Tibial nerve (tissue), 3 donors: ENCODE measurements around the gene CPA1.

Source experiments
- POLR2A ChIP-seq, 2 donors: fragments of 450-650 bp; IDR thresholded peaks; one replicate each; pipeline ENCODE4 v1.6.1; 2017; ENCODE audit warnings: antibody characterized with exemption in 2 of 2, mild to moderate bottlenecking in 2 of 2, moderate library complexity in 2 of 2
- TF ChIP-seq, protein P1 (sequence below), 5 experiments: fragments of 200-600 bp in 3 of 5; fragments of 450-650 bp in 2 of 5; sonication (generic) in 3 of 5; IDR thresholded peaks; one replicate each; pipeline ENCODE4 v1.5.1; 2016 to 2019; ENCODE audit warnings: antibody characterized with exemption in 5 of 5, mild to moderate bottlenecking in 3 of 5, moderate library complexity in 2 of 5

DNA sequence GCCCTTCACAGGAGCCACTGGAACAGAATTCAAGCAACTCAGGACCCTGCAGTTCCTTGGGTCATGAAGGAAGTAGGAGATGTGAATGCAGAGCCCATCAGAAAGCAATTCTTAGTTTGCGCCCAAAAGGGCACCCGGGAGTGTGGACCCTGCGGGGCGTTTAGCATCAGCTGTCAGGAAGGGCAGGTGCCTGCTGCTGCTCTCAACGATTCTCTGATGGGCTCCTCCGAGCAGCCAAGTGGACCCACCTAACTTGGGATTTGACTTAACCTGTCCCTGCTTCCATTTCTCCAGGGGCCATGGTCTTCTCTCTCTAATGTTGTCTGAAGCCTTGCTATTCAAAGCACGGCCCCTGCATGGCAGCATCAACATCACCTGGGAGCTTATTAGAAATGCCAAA, 18.6 kb upstream of the CPA1 start:
- TF ChIP-seq, protein P1, sequence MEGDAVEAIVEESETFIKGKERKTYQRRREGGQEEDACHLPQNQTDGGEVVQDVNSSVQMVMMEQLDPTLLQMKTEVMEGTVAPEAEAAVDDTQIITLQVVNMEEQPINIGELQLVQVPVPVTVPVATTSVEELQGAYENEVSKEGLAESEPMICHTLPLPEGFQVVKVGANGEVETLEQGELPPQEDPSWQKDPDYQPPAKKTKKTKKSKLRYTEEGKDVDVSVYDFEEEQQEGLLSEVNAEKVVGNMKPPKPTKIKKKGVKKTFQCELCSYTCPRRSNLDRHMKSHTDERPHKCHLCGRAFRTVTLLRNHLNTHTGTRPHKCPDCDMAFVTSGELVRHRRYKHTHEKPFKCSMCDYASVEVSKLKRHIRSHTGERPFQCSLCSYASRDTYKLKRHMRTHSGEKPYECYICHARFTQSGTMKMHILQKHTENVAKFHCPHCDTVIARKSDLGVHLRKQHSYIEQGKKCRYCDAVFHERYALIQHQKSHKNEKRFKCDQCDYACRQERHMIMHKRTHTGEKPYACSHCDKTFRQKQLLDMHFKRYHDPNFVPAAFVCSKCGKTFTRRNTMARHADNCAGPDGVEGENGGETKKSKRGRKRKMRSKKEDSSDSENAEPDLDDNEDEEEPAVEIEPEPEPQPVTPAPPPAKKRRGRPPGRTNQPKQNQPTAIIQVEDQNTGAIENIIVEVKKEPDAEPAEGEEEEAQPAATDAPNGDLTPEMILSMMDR (IDR thresholded peaks at IDR 0.05) = no peak
- TF ChIP-seq POLR2A (IDR thresholded peaks at IDR 0.05) = no peak
